PC-9 (cell line): ENCODE results near the gene LGI2.

Experiments used
- EZH2 ChIP-seq: fragments of 200-600 bp; sonication (generic); IDR thresholded peaks from 2 replicates; pipeline ENCODE4 v1.8.0; 2017; ENCODE audit warnings: antibody characterized with exemption, low read depth
- TF ChIP-seq, protein P1 (sequence below): fragments of 200-600 bp; sonication (generic); conservative IDR thresholded peaks from 2 replicates; pipeline ENCODE4 v1.6.1; 2017; ENCODE audit warnings: mixed run types, antibody characterized with exemption, mild to moderate bottlenecking, moderate library complexity

DNA sequence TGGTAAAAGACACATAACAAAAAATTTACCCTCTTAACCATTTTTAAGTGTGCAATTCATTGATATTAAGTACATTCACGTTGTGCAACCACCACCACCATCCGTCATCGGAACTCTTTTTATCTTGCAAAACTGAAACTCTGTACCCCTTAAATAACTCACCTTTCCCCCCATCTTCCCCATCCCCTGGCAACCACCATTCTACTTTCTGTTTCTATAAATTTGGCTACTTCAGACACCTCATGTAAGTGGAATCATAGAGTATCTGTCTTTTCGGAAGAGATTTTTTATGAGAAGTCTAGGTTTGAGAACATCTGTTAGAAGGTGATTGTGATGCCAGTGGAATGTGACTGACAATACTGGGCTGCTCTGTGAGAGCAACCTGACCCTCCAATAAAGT, 78.1 kb downstream of the LGI2 start:
- TF ChIP-seq, protein P1, sequence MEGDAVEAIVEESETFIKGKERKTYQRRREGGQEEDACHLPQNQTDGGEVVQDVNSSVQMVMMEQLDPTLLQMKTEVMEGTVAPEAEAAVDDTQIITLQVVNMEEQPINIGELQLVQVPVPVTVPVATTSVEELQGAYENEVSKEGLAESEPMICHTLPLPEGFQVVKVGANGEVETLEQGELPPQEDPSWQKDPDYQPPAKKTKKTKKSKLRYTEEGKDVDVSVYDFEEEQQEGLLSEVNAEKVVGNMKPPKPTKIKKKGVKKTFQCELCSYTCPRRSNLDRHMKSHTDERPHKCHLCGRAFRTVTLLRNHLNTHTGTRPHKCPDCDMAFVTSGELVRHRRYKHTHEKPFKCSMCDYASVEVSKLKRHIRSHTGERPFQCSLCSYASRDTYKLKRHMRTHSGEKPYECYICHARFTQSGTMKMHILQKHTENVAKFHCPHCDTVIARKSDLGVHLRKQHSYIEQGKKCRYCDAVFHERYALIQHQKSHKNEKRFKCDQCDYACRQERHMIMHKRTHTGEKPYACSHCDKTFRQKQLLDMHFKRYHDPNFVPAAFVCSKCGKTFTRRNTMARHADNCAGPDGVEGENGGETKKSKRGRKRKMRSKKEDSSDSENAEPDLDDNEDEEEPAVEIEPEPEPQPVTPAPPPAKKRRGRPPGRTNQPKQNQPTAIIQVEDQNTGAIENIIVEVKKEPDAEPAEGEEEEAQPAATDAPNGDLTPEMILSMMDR, result no peak
- TF ChIP-seq EZH2, result no peak
